ENCODE results near the gene IKBKG.
"Not testable (repeated sequence)": the region's sequence is repeated elsewhere in the genome, so short reads cannot be mapped to it uniquely, and the experiment has no call there.

DNA sequence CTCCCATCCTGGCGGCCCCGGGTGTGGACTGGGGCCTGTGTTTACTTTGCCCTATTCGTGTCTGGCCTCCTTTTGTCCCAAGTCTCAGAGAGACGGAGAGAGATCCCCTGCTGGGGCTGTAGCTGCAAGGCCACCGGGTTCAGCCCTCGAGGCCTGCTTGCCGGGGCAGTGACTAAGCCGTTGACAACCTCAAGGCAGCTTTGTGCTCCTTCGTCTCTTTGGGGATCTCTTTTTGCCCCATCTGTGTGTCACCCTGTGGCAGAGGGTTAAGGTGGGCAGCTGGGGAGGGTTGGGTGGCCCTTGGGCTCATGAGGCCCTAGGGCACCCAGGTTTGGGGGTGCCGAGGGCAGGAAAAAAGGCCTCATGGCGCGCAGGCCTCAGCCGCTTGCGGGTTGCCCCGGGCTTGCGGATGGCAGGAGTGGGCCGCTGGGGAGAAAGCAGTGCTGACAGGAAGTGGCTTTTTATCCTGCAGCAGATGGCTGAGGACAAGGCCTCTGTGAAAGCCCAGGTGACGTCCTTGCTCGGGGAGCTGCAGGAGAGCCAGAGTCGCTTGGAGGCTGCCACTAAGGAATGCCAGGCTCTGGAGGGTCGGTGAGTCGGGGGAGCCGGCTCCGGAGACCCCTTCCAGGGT, 10.8 kb downstream of the IKBKG start:
- not testable (repeated sequence) for TF ChIP-seq POLR2AphosphoS5 (IDR thresholded peaks at IDR 0.05; ENCODE audit: insufficient read depth, low read depth, low read length); POLR2A (IDR thresholded peaks at IDR 0.05; ENCODE audit: low read depth, low read length)
- TF ChIP-seq, protein P1, sequence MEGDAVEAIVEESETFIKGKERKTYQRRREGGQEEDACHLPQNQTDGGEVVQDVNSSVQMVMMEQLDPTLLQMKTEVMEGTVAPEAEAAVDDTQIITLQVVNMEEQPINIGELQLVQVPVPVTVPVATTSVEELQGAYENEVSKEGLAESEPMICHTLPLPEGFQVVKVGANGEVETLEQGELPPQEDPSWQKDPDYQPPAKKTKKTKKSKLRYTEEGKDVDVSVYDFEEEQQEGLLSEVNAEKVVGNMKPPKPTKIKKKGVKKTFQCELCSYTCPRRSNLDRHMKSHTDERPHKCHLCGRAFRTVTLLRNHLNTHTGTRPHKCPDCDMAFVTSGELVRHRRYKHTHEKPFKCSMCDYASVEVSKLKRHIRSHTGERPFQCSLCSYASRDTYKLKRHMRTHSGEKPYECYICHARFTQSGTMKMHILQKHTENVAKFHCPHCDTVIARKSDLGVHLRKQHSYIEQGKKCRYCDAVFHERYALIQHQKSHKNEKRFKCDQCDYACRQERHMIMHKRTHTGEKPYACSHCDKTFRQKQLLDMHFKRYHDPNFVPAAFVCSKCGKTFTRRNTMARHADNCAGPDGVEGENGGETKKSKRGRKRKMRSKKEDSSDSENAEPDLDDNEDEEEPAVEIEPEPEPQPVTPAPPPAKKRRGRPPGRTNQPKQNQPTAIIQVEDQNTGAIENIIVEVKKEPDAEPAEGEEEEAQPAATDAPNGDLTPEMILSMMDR (IDR thresholded peaks at IDR 0.05; ENCODE audit: extremely low read depth in 1 of 2, insufficient read depth in 1 of 2, low read depth in 1 of 2, low read length in 2 of 2) = not testable (repeated sequence)
- TF ChIP-seq, protein P2, sequence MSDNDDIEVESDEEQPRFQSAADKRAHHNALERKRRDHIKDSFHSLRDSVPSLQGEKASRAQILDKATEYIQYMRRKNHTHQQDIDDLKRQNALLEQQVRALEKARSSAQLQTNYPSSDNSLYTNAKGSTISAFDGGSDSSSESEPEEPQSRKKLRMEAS (IDR thresholded peaks at IDR 0.05; ENCODE audit: insufficient read depth, insufficient read length) = not testable (repeated sequence)

All from endothelial cell of umbilical vein (primary cell).